ENCODE measurements around the gene SMYD3. TPM values are rescaled to one million over a fixed set of nuclear protein-coding genes. Genes with fewer than 3 reads are reported as not detected.
"Not testable (repeated sequence)": the region's sequence is repeated elsewhere in the genome, so short reads cannot be mapped to it uniquely, and the experiment has no call there.

The SMYD3 gene
- total RNA-seq, 2 experiments from 2014 or later = 22.6 to 24.6 TPM

- POLR2A ChIA-PET = no interaction called here
- DNase-seq (no peak), ATAC-seq (no peak)
- Mint-ChIP-seq H3K4me3 (no peak overlapping the region), H3K27ac (no peak overlapping the region), H3K4me1 (ENCODE audit: low read depth) (peaks cover 26% of the 10 kb centered on the region), H3K27me3 (no peaks in the 10 kb centered on the region), H3K9me3 (peaks cover 13% of the 10 kb centered on the region), H3K36me3 (ENCODE audit: low read depth) (peaks cover 5% of the 10 kb centered on the region)
- intact Hi-C loops (cut with micrococcal nuclease) = no loop called here
- TF ChIP-seq, protein P1, sequence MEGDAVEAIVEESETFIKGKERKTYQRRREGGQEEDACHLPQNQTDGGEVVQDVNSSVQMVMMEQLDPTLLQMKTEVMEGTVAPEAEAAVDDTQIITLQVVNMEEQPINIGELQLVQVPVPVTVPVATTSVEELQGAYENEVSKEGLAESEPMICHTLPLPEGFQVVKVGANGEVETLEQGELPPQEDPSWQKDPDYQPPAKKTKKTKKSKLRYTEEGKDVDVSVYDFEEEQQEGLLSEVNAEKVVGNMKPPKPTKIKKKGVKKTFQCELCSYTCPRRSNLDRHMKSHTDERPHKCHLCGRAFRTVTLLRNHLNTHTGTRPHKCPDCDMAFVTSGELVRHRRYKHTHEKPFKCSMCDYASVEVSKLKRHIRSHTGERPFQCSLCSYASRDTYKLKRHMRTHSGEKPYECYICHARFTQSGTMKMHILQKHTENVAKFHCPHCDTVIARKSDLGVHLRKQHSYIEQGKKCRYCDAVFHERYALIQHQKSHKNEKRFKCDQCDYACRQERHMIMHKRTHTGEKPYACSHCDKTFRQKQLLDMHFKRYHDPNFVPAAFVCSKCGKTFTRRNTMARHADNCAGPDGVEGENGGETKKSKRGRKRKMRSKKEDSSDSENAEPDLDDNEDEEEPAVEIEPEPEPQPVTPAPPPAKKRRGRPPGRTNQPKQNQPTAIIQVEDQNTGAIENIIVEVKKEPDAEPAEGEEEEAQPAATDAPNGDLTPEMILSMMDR (IDR thresholded peaks at IDR 0.05) = no peak
- CTCF ChIA-PET = interaction anchor here (1.3 kb wide), 1 partner anchor 9 kb away, joined by 3 read pairs; no protein-coding TSS in a partner anchor
Observed at GRCh38 chr1:245942856-245943255, 564.2 kb downstream of the SMYD3 start.

- CTCF ChIA-PET, H3K4me3 Mint-ChIP-seq: not testable (repeated sequence)
Observed at GRCh38 chr1:245941771-245942170, 565.3 kb downstream of the SMYD3 start.

DNA sequence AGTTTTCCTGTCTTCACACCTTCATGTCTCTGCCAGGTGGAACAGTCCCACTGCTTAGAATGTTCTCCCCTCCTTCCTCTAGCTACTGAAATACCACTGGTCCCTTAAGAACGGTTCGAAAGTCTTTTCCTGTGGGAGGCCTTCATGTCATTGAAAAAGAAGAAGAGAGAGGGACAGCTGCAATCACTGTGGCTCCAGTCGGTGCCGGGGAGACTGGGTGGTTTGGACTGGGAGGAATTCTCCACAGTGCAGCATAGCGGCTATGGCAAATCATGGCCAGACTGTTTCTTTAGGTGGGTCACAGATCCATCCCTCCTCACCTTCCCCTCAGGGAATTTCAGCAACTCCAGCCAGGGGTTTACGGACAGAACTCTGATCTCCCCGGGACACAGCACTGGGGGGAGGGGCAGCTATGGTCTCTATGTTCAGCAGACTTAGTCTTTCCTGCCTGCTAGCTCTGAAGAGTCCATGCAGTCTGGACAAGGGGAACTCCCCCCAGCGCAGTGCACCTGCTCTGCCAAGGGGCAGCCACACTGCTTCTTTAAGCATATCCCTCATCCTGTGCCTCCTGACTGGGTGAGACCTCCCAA lies 567.2 kb downstream of the SMYD3 start:
- H3K4me1 Mint-ChIP-seq (ENCODE audit: low read depth) = peaks cover 26% of the 10 kb centered on the region
- no peak overlapping the region for H3K4me3 Mint-ChIP-seq
- H3K27ac Mint-ChIP-seq = no peak overlapping the region
- DNase-seq = no peak
- intact Hi-C loops (cut with micrococcal nuclease) = no loop called here
- CTCF ChIA-PET = no interaction called here
- TF ChIP-seq, protein P1 (IDR thresholded peaks at IDR 0.05) = no peak
- ATAC-seq = no peak
- POLR2A ChIA-PET = no interaction called here
- no peaks in the 10 kb centered on the region for H3K27me3 Mint-ChIP-seq
- no peaks in the 10 kb centered on the region for H3K36me3 Mint-ChIP-seq (ENCODE audit: low read depth)
- peaks cover 3% of the 10 kb centered on the region for H3K9me3 Mint-ChIP-seq

More at GRCh38 chr1:245941771-245942170, 565.3 kb downstream of the SMYD3 start:
- POLR2A ChIA-PET; ATAC-seq; DNase-seq; H3K27me3 Mint-ChIP-seq; H3K27ac Mint-ChIP-seq; intact Hi-C loops (cut with micrococcal nuclease); H3K36me3 Mint-ChIP-seq (ENCODE audit: low read depth): not testable (repeated sequence)
- peaks cover 13% of the 10 kb centered on the region for H3K9me3 Mint-ChIP-seq
- H3K4me1 Mint-ChIP-seq (ENCODE audit: low read depth) = peaks cover 26% of the 10 kb centered on the region

DNA sequence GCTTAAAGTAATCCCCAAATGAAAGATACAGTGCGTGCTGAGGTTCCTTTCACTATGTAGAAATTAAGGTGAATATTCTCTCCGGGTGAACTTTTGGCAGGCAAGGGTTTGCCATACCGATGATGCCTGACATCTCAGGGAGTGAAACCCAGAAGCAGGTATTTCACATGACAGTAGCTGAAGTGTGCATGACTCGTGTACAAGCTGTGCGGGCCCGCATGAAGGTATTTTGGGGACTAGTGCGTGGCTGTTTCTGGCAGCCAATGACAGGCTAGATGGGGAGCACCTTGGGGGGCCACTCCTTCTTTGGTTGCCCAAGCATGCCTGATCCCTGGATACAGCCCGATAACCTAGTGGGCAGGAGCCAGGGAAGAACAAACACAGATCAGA lies 569.0 kb downstream of the SMYD3 start:
- DNase-seq (no peak), ATAC-seq (no peak)
- no peak overlapping the region for H3K4me3 Mint-ChIP-seq
- no peaks in the 10 kb centered on the region for H3K27me3 Mint-ChIP-seq
- TF ChIP-seq, protein P1 (IDR thresholded peaks at IDR 0.05) = no peak
- H3K9me3 Mint-ChIP-seq = no peaks in the 10 kb centered on the region
- H3K4me1 Mint-ChIP-seq (ENCODE audit: low read depth) = peaks cover 17% of the 10 kb centered on the region
- no peaks in the 10 kb centered on the region for H3K36me3 Mint-ChIP-seq (ENCODE audit: low read depth)
- POLR2A ChIA-PET = no interaction called here
- CTCF ChIA-PET = no interaction called here
- no peak overlapping the region for H3K27ac Mint-ChIP-seq
- intact Hi-C loops (cut with micrococcal nuclease) = no loop called here

- no peak for DNase-seq
- Mint-ChIP-seq H3K4me3 (no peak overlapping the region), H3K36me3 (ENCODE audit: low read depth) (no peaks in the 10 kb centered on the region), H3K27ac (no peak overlapping the region), H3K27me3 (no peaks in the 10 kb centered on the region), H3K4me1 (ENCODE audit: low read depth) (peaks cover 12% of the 10 kb centered on the region), H3K9me3 (no peaks in the 10 kb centered on the region)
- intact Hi-C loops (cut with micrococcal nuclease) = no loop called here
- ChIA-PET CTCF (no interaction called here), POLR2A (no interaction called here)
- TF ChIP-seq, protein P1 (IDR thresholded peaks at IDR 0.05) = no peak
- ATAC-seq = no peak
Observed at GRCh38 chr1:245937316-245938045, 569.6 kb downstream of the SMYD3 start.
